GM12878 (cell line): Measurements from ENCODE around the gene TSR3. TPM values are rescaled to one million over a fixed set of nuclear protein-coding genes. Genes with fewer than 3 reads are reported as not detected.
A peak's percentile ranks its signal among the peaks of the same experiment; 100 is the strongest.

ENCODE experiments used
- ATAC-seq: fragments of 200-7000 bp; cut with Tn5 transposase; 3 replicates; pipeline ENCODE4 v1.9.1; 2020; ENCODE audit warnings: mild to moderate bottlenecking, moderate library complexity
- BruUV-seq: library from RNA; stranded (reverse); fragments of 400-500 nt; replicated peaks from 2 replicates; lab custom pipeline; 2021; lab: Mats Ljungman, UMichigan
- CTCF ChIA-PET: fragments of 300-600 bp; sonication (Branson Sonifier 250); formaldehyde crosslinking; extraction: SDS; loops from one replicate; lab custom pipeline; 2021; ENCODE audit warnings: inconsistent platforms; lab: Yijun Ruan, JAX
- POLR2A ChIA-PET: fragments of 350-600 bp; formaldehyde crosslinking; extraction: SDS; loops from one replicate; lab custom pipeline; 2021; ENCODE audit warnings: inconsistent platforms; lab: Charles Lee
- RAD21 ChIA-PET: fragments of 300-600 bp; sonication (Branson Sonifier 250); formaldehyde crosslinking; loops from one replicate; lab custom pipeline; 2023; ENCODE audit warnings: antibody characterized with exemption; ENCODE audit not compliant: unreplicated experiment; lab: Charles Lee
- SMC1A ChIA-PET: fragments of 300-600 bp; sonication (Branson Sonifier 250); formaldehyde crosslinking; loops from one replicate; lab custom pipeline; 2023; ENCODE audit not compliant: unreplicated experiment, uncharacterized antibody; lab: Charles Lee
- DNase-seq: peaks from one replicate; pipeline ENCODE4 v3.0.0-alpha.2; 2011; ENCODE audit warnings: low read depth, low spot score
- FAIRE-seq: peaks from 3 replicates; lab custom pipeline; 2011; peaks lifted over from hg19 to GRCh38; lab: Jason Lieb, UNC
- H2AFZ ChIP-seq: 2 replicates; pipeline ENCODE4 v1.6.0; 2011; ENCODE audit warnings: low read depth, low read length, control low read depth; ENCODE audit not compliant: control insufficient read depth
- H3K27ac ChIP-seq: 2 replicates; pipeline ENCODE4 v1.5.1; 2011; ENCODE audit warnings: control low read depth; ENCODE audit not compliant: control insufficient read depth, insufficient read depth
- H3K27me3 ChIP-seq, 2 experiments: replicated peaks in 1 of 2; 2 replicates each; pipeline versions ENCODE4 v1.6.0 to v1.6.1; 2011; ENCODE audit warnings: low read length in 1 of 2; ENCODE audit not compliant: control insufficient read depth in 2 of 2, insufficient read depth in 2 of 2
- H3K36me3 ChIP-seq, 2 experiments: 2 replicates each; pipeline ENCODE4 v1.5.1; 2011; ENCODE audit warnings: low read length in 1 of 2; ENCODE audit not compliant: control insufficient read depth in 2 of 2, insufficient read depth in 2 of 2
- H3K4me1 ChIP-seq: 2 replicates; pipeline ENCODE4 v1.6.1; 2011; ENCODE audit warnings: mild to moderate bottlenecking, low read length, moderate library complexity, mixed read lengths; ENCODE audit not compliant: control insufficient read depth, insufficient read depth
- H3K4me2 ChIP-seq: 2 replicates; pipeline ENCODE4 v1.6.0; 2011; ENCODE audit warnings: control low read depth; ENCODE audit not compliant: control insufficient read depth, insufficient read depth
- H3K4me3 ChIP-seq: fragments of 200-600 bp; sonication (generic); 2 replicates; pipeline ENCODE4 v1.5.1; 2016
- H3K79me2 ChIP-seq: 2 replicates; pipeline ENCODE4 v1.6.0; 2011; ENCODE audit warnings: low read length; ENCODE audit not compliant: control insufficient read depth, insufficient read depth
- H3K9ac ChIP-seq: 2 replicates; pipeline ENCODE4 v1.8.0; 2011; ENCODE audit warnings: low read length, control low read depth, mixed read lengths; ENCODE audit not compliant: control insufficient read depth, insufficient read depth
- H3K9me3 ChIP-seq: replicated peaks from 3 replicates; pipeline ENCODE4 v1.5.1; 2011; ENCODE audit warnings: mild to moderate bottlenecking, low read length; ENCODE audit not compliant: control insufficient read depth, insufficient read depth
- H4K20me1 ChIP-seq: 2 replicates; pipeline ENCODE4 v1.6.0; 2011; ENCODE audit not compliant: control insufficient read depth, insufficient read depth
- BACH1 ChIP-seq: fragments of 450-650 bp; IDR thresholded peaks from 2 replicates; pipeline ENCODE4 v1.6.1; 2017; ENCODE audit warnings: mild to moderate bottlenecking, borderline replicate concordance
- HDAC6 ChIP-seq: fragments of 200-600 bp; sonication (generic); IDR thresholded peaks from one replicate; pipeline ENCODE4 v1.8.0; 2017; ENCODE audit warnings: antibody characterized with exemption; ENCODE audit not compliant: unreplicated experiment
- LARP7 ChIP-seq: fragments of 450-650 bp; IDR thresholded peaks from 2 replicates; pipeline ENCODE4 v1.6.1; 2017; ENCODE audit warnings: mild to moderate bottlenecking
- WRNIP1 ChIP-seq: IDR thresholded peaks from 2 replicates; pipeline ENCODE4 v1.6.1; 2011; ENCODE audit warnings: low read depth, low read length, improper control_type of control experiment, borderline replicate concordance
- ZNF24 ChIP-seq: fragments of 450-650 bp; IDR thresholded peaks from 2 replicates; pipeline ENCODE4 v1.6.1; 2017; ENCODE audit warnings: antibody characterized with exemption, mild to moderate bottlenecking
- WGBS: methylation state at CpG from one replicate; pipeline ENCODE4 v1.1.6; 2016; ENCODE audit warnings: low lambda C conversion rate; ENCODE audit not compliant: insufficient replicate concordance, insufficient coverage; ENCODE audit errors: missing lambda C conversion rate; 5-methylcytosine and 5-hydroxymethylcytosine counted together
- in situ Hi-C: fragments of 300-500 bp; cut with MboI; formaldehyde crosslinking; loops from 9 replicates; pipeline ENCODE4 v1.14.3; 2018; ENCODE audit warnings: mixed read lengths
- intact Hi-C: fragments of 100-400 bp; cut with micrococcal nuclease; formaldehyde crosslinking; loops from one replicate; pipeline ENCODE4 v1.14.2; 2022; ENCODE audit not compliant: unreplicated experiment
- polyA plus RNA-seq, 11 experiments: library from polyadenylated mRNA; depleted of rRNA in 4 of 11; unstranded in 6 of 11; stranded (reverse) in 5 of 11; fragments of >200 nt; fragmentation: Nextera tagmentation in 4 of 11; fragmentation: Illumina TruSeq in 1 of 11; extraction: Ambion mirVana in 4 of 11; extraction: Trizol in 1 of 11; gene quantifications; 1 replicate in 1 of 11; 2 replicates in 10 of 11; pipeline versions ENCODE4 v1.2.1 to v1.2.3, GENCODE V29; 2011 to 2016; ENCODE audit warnings: inconsistent platforms in 2 of 11, missing spikeins in 2 of 11, low read depth in 1 of 11
- total RNA-seq, 4 experiments: library from RNA; depleted of rRNA in 3 of 4; stranded (reverse); fragments of >200 nt in 3 of 4; fragmentation: Illumina TruSeq in 1 of 4; extraction: Trizol in 1 of 4; gene quantifications; 2 replicates each; pipeline versions ENCODE4 v1.2.1 to v1.2.3, GENCODE V29; 2013 to 2021
- TF ChIP-seq, protein P1 (sequence below): fragments of 450-650 bp; IDR thresholded peaks from 2 replicates; pipeline ENCODE4 v1.6.1; 2017; ENCODE audit warnings: low read depth, mild to moderate bottlenecking, moderate library complexity
- TF ChIP-seq, protein P2 (sequence below): fragments of 450-650 bp; IDR thresholded peaks from 2 replicates; pipeline ENCODE4 v1.6.1; 2014; ENCODE audit warnings: mild to moderate bottlenecking

Gene TSR3
- total and polyA plus RNA-seq, 10 of the 15 experiments (the other 5 are each of a cell fraction or from before 2014, with no cell fraction given), result 3.4 to 108 (median 46.9) TPM

DNA sequence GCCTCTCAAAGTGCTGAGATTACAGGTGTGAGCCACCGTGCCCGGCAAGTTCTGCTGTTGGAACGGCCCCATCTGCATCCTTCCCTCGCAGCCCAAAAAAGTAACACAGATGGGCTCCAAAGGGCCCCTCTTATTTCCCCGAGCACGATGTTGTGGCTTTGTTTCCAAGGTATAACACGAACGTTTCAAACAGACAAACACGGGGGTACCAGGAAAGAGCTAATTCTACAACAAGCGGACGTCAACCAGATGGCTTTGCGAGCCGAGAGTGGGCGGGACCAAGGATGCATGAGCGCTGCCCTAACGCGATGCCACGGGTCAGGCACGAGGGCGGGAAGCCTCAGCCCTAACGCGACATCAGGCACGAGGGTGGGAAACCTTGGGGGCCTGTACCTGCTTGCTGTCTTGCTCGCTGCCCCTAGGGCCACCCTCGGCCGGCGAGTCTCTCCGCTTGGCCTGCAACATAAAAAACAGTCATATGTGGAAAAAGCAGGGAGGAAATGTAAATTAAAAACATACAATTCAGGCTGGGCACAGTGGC lies 38.6 kb upstream of the TSR3 start (continued):
- TF ChIP-seq, protein P1, sequence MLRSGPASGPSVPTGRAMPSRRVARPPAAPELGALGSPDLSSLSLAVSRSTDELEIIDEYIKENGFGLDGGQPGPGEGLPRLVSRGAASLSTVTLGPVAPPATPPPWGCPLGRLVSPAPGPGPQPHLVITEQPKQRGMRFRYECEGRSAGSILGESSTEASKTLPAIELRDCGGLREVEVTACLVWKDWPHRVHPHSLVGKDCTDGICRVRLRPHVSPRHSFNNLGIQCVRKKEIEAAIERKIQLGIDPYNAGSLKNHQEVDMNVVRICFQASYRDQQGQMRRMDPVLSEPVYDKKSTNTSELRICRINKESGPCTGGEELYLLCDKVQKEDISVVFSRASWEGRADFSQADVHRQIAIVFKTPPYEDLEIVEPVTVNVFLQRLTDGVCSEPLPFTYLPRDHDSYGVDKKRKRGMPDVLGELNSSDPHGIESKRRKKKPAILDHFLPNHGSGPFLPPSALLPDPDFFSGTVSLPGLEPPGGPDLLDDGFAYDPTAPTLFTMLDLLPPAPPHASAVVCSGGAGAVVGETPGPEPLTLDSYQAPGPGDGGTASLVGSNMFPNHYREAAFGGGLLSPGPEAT, result no peak
- TF ChIP-seq LARP7, result no peak
- TF ChIP-seq, protein P2, sequence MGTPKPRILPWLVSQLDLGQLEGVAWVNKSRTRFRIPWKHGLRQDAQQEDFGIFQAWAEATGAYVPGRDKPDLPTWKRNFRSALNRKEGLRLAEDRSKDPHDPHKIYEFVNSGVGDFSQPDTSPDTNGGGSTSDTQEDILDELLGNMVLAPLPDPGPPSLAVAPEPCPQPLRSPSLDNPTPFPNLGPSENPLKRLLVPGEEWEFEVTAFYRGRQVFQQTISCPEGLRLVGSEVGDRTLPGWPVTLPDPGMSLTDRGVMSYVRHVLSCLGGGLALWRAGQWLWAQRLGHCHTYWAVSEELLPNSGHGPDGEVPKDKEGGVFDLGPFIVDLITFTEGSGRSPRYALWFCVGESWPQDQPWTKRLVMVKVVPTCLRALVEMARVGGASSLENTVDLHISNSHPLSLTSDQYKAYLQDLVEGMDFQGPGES, result no peak
- no peak for TF ChIP-seq HDAC6
- TF ChIP-seq BACH1, result no peak

DNA sequence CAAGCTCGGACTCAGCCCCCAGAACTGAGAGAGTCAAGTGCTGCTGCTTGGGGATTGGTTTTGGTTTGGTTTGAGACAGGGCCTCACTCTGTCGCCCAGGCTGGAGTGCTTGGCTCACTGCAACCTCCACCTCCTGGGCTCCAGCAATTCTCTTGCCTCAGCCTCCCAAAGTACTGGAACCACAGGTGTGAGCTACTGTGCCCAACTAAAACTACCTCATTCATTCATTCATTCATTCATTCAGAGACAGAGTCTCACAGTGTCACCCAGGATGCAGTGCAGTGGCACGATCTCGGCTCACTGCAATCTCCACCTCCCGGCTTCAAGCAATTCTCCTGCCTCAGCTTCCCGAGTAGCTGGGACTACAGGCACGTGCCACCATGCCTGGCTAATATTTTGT lies 38.1 kb upstream of the TSR3 start:
- Histone ChIP-seq H4K20me1 (no peaks in the 10 kb centered on the region; the same call in 1 of the 2 replicates), H3K79me2 (no peaks in the 10 kb centered on the region), H3K4me2 (no peak overlapping the region), H3K4me3 (no peak overlapping the region), H3K4me1 (no peaks in the 10 kb centered on the region), H3K36me3 (peaks cover 0 to under 1% of the 10 kb centered on the region in 2 experiments; a peak in 1 of 4 replicates), H2AFZ (no peak overlapping the region)
- 84% methylated on average over 7 of the region's 7 CpGs for WGBS
- BruUV-seq, result no TSS peak
- CTCF ChIA-PET, result no interaction called here
- POLR2A ChIA-PET, result no interaction called here
- ATAC-seq, result no peak
- SMC1A ChIA-PET, result no interaction called here
- TF ChIP-seq ZNF24 (peak; percentile 79), WRNIP1 (no peak)
- TF ChIP-seq, all 136 proteins: peak for 1
- Histone ChIP-seq H3K9ac (no peak overlapping the region), H3K27ac (no peak overlapping the region), H3K9me3 (no peaks in the 10 kb centered on the region), H3K27me3 (no peaks in the 10 kb centered on the region)
- intact Hi-C loops, result no loop called here
- in situ Hi-C loops, result no loop called here
- FAIRE-seq (no peak), DNase-seq (no peak)
- RAD21 ChIA-PET, result no interaction called here
